NCI-H2107 treated with DMSO at 0.1 percent for 48 hours (cell line): ENCODE measurements around the gene UBAP1.
A peak's percentile ranks its signal among the peaks of the same experiment; 100 is the strongest.
"Not testable (repeated sequence)": the region's sequence is repeated elsewhere in the genome, so short reads cannot be mapped to it uniquely, and the experiment has no call there.

Experiments
- DNase-seq: peaks from one replicate; lab custom pipeline; 2025; ENCODE audit not compliant: unreplicated experiment; lab: John Stamatoyannopoulos, UW

The UBAP1 gene

GRCh38 chr9:34179213-34180136 is 632 bp downstream of the UBAP1 start:
- DNase-seq, result no peak

- peak; percentile 29 for DNase-seq
These were observed 7.1 kb downstream of the UBAP1 start for GRCh38 chr9:34185778-34186551.

- no peak for DNase-seq
These were observed 9.0 kb downstream of the UBAP1 start for GRCh38 chr9:34187891-34188240.

- DNase-seq, result no peak
These were observed 12.4 kb downstream of the UBAP1 start for GRCh38 chr9:34190996-34191892.

- no peak for DNase-seq
These were observed 16.3 kb downstream of the UBAP1 start for GRCh38 chr9:34195143-34195542.

GRCh38 chr9:34197286-34197685 is 18.4 kb downstream of the UBAP1 start:
- DNase-seq, result not testable (repeated sequence)

- DNase-seq, result no peak
These were observed 19.2 kb downstream of the UBAP1 start for GRCh38 chr9:34197756-34198711.

GRCh38 chr9:34200092-34200491 is 21.2 kb downstream of the UBAP1 start:
- DNase-seq, result no peak

GRCh38 chr9:34203275-34203991 is 24.6 kb downstream of the UBAP1 start:
- DNase-seq, result no peak

GRCh38 chr9:34203992-34204635 is 25.3 kb downstream of the UBAP1 start:
- DNase-seq, result no peak

GRCh38 chr9:34205102-34205501 is 26.3 kb downstream of the UBAP1 start:
- DNase-seq, result no peak

- no peak for DNase-seq
These were observed 27.7 kb downstream of the UBAP1 start for GRCh38 chr9:34206561-34206960.

GRCh38 chr9:34211395-34211794 is 32.6 kb downstream of the UBAP1 start:
- no peak for DNase-seq

GRCh38 chr9:34214354-34215000 is 35.6 kb downstream of the UBAP1 start:
- DNase-seq, result not testable (repeated sequence)

- DNase-seq, result no peak
These were observed 37.5 kb downstream of the UBAP1 start for GRCh38 chr9:34216325-34216724.

GRCh38 chr9:34217015-34217414 is 38.2 kb downstream of the UBAP1 start:
- not testable (repeated sequence) for DNase-seq

- DNase-seq, result no peak
These were observed 39.6 kb downstream of the UBAP1 start for GRCh38 chr9:34218446-34218845.

- DNase-seq, result no peak
These were observed 40.6 kb downstream of the UBAP1 start for GRCh38 chr9:34219421-34219820.
